Measurements from ENCODE around the gene MR1.

GRCh38 chr1:181090641-181091126 is 56.9 kb downstream of the MR1 start:
- TF ChIP-seq MEF2A (IDR thresholded peaks at IDR 0.05; ENCODE audit: borderline replicate concordance, low read depth): no peak
- TF ChIP-seq CTCF (IDR thresholded peaks at IDR 0.05): no peak
- TF ChIP-seq USF2 (IDR thresholded peaks at IDR 0.05; ENCODE audit: borderline replicate concordance, low read depth, low read length): no peak
- no peak for TF ChIP-seq USF1 (IDR thresholded peaks at IDR 0.05; ENCODE audit: borderline replicate concordance, low read depth)
- TF ChIP-seq RAD21 (IDR thresholded peaks at IDR 0.05; ENCODE audit: low read length): no peak
- TF ChIP-seq RFX5 (IDR thresholded peaks at IDR 0.05; ENCODE audit: low read length): no peak
- no peak for TF ChIP-seq ZBTB33 (IDR thresholded peaks at IDR 0.05; ENCODE audit: borderline replicate concordance, low read depth)
- TF ChIP-seq SMC3 (IDR thresholded peaks at IDR 0.05; ENCODE audit: low read depth, low read length): no peak
- TF ChIP-seq REST (IDR thresholded peaks at IDR 0.05; ENCODE audit: low read depth, low read length): no peak
- 0 out of 2 replicates have a peak, but pooled peaks have one; percentile 1 for TF ChIP-seq GABPA (IDR thresholded peaks at IDR 0.05; ENCODE audit: low read depth)
- no peak for TF ChIP-seq MXI1 (IDR thresholded peaks at IDR 0.05; ENCODE audit: low read depth, low read length)
- no peak for TF ChIP-seq POLR2AphosphoS5 (IDR thresholded peaks at IDR 0.05; ENCODE audit: low read depth, low read length)
- TF ChIP-seq ELF1 (IDR thresholded peaks at IDR 0.05): no peak

Measured in SK-N-SH (cell line).